ENCODE results near the gene BMP3. TPM values are rescaled to one million over a fixed set of nuclear protein-coding genes. Genes with fewer than 3 reads are reported as not detected.

BMP3 gene
- total RNA-seq, 3 donors from 2014 or later (not counting 1 experiment from before 2014, with no cell fraction given): not detected

- WGBS (ENCODE audit: insufficient coverage): 89% methylated on average over 1 of the region's 1 CpG
- intact Hi-C loops (cut with micrococcal nuclease): loop anchor here (5.0 kb wide), 1 partner anchor 46 kb away; no protein-coding TSS in a partner anchor
- H3K4me3 ChIP-seq (ENCODE audit: low read length): no peak overlapping the region
Measured at GRCh38 chr4:81038636-81039350, 8.3 kb downstream of the BMP3 start.

DNA sequence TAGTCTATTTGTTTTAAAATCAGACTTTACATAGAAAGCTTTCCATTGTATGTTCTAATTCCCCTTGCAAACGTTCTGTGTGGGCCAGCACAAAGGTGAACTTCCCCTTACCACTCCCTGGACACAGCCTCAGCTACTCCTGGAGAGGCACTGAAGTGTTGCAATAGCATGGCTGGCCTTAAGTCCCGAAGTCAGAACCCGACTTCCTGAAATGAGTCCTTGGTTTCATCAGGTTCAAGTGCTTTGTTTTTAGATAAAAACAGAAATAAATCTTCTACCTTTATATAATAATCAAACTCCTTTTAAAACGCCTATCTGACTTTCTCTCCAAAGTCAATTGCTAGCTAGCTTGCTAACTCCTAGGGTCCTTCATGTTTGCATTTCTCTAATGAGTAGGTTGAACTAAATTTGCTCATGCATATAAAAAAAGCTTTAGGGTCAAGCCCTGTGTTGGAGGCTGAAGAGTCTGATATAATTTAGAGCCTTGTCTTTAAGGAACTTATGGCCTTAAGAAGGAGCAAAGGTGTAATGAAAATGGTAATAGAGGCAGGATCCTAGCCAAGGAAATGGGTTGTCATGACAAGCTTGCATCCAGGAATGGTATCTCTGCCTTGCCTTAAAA, 9.0 kb downstream of the BMP3 start:
- H3K4me3 Mint-ChIP-seq: no peak overlapping the region
- Histone ChIP-seq H3K27me3 (ENCODE audit: control insufficient read depth, insufficient read depth, low read length) (peaks cover 2% of the 10 kb centered on the region), H3K36me3 (ENCODE audit: control insufficient read depth, insufficient read depth, low read length) (no peaks in the 10 kb centered on the region), H3K9me3 (ENCODE audit: control insufficient read depth, insufficient read depth, low read length) (no peaks in the 10 kb centered on the region), H3K27ac (ENCODE audit: low read length) (no peak overlapping the region), H3K4me1 (ENCODE audit: control insufficient read depth, insufficient read depth, low read length) (no peaks in the 10 kb centered on the region), H3K4me3 (ENCODE audit: low read length) (no peak overlapping the region)
- TF ChIP-seq, protein P1, sequence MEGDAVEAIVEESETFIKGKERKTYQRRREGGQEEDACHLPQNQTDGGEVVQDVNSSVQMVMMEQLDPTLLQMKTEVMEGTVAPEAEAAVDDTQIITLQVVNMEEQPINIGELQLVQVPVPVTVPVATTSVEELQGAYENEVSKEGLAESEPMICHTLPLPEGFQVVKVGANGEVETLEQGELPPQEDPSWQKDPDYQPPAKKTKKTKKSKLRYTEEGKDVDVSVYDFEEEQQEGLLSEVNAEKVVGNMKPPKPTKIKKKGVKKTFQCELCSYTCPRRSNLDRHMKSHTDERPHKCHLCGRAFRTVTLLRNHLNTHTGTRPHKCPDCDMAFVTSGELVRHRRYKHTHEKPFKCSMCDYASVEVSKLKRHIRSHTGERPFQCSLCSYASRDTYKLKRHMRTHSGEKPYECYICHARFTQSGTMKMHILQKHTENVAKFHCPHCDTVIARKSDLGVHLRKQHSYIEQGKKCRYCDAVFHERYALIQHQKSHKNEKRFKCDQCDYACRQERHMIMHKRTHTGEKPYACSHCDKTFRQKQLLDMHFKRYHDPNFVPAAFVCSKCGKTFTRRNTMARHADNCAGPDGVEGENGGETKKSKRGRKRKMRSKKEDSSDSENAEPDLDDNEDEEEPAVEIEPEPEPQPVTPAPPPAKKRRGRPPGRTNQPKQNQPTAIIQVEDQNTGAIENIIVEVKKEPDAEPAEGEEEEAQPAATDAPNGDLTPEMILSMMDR (IDR thresholded peaks at IDR 0.05): no peak
- H3K27me3 Mint-ChIP-seq (ENCODE audit: low read depth in 2 of 2): peaks cover 5 to 33% of the 10 kb centered on the region in 2 donors
- no peak overlapping the region for H3K27ac Mint-ChIP-seq
- no peaks in the 10 kb centered on the region for H3K9me3 Mint-ChIP-seq
- DNase-seq: no peak
- intact Hi-C loops (cut with micrococcal nuclease): loop anchor here (5.0 kb wide), 1 partner anchor 47 kb away; no protein-coding TSS in a partner anchor
- 10% methylated on average over 4 of the region's 4 CpGs for WGBS (ENCODE audit: insufficient coverage)
- no peak for ATAC-seq
- no peaks in the 10 kb centered on the region for H3K4me1 Mint-ChIP-seq
- no peaks in the 10 kb centered on the region for H3K36me3 Mint-ChIP-seq

More at GRCh38 chr4:81038636-81039350, 8.3 kb downstream of the BMP3 start:
- Histone ChIP-seq H3K36me3 (ENCODE audit: control insufficient read depth, insufficient read depth, low read length) (no peaks in the 10 kb centered on the region), H3K4me1 (ENCODE audit: control insufficient read depth, insufficient read depth, low read length) (no peaks in the 10 kb centered on the region), H3K27me3 (ENCODE audit: control insufficient read depth, insufficient read depth, low read length) (peaks cover 2% of the 10 kb centered on the region), H3K27ac (ENCODE audit: low read length) (no peak overlapping the region), H3K9me3 (ENCODE audit: control insufficient read depth, insufficient read depth, low read length) (no peaks in the 10 kb centered on the region)
- TF ChIP-seq, protein P1 (IDR thresholded peaks at IDR 0.05): no peak
- H3K36me3 Mint-ChIP-seq: no peaks in the 10 kb centered on the region
- H3K27me3 Mint-ChIP-seq (ENCODE audit: low read depth in 2 of 2): peaks cover 7 to 40% of the 10 kb centered on the region in 2 donors
- no peak overlapping the region for H3K27ac Mint-ChIP-seq
- DNase-seq (no peak), ATAC-seq (no peak)
- H3K4me3 Mint-ChIP-seq: no peak overlapping the region
- H3K9me3 Mint-ChIP-seq: no peaks in the 10 kb centered on the region
- H3K4me1 Mint-ChIP-seq: no peaks in the 10 kb centered on the region

DNA sequence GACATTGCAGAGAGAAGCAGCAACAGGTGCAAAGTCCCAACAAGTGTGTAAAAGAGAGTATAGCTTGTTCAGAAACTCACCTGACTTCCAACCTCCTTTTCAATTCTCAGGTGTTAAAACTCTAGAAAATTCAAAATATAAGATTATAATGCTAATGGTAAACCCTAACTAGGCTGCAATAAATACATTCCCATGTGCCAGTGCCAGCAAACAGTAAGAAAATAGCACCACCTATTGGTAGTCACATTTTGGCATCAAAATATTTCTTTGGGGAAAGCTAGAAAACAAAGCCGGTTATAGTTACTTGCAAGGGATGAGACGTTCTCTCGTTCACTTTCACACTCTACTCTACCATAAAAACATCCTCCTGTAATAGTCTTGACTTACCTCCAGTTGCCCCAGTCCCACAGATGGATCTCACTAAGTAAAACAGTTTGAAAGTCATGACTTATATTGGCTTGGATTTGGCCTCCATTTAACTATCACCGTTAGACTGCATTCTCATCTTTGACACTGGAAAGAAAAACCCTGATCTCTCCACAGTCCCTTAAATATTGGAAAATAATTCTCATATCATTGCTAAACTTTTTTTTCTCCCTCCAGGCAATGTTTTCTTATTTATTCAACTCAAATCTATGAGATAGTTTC, 9.6 kb downstream of the BMP3 start:
- Histone ChIP-seq H3K4me3 (ENCODE audit: low read length) (no peak overlapping the region), H3K36me3 (ENCODE audit: control insufficient read depth, insufficient read depth, low read length) (no peaks in the 10 kb centered on the region), H3K27me3 (ENCODE audit: control insufficient read depth, insufficient read depth, low read length) (peaks cover 2% of the 10 kb centered on the region), H3K9me3 (ENCODE audit: control insufficient read depth, insufficient read depth, low read length) (no peaks in the 10 kb centered on the region), H3K4me1 (ENCODE audit: control insufficient read depth, insufficient read depth, low read length) (no peaks in the 10 kb centered on the region), H3K27ac (ENCODE audit: low read length) (no peak overlapping the region)
- no peaks in the 10 kb centered on the region for H3K36me3 Mint-ChIP-seq
- TF ChIP-seq, protein P1 (IDR thresholded peaks at IDR 0.05): peak; percentile 70
- DNase-seq (peak in 1 of 2 donors; percentile 65), ATAC-seq (peak in 1 of 3 donors; percentile 54)
- intact Hi-C loops (cut with micrococcal nuclease): loop anchor here (1.0 kb wide), 1 partner anchor 674 kb away; no protein-coding TSS in a partner anchor
- H3K4me3 Mint-ChIP-seq: no peak overlapping the region
- H3K9me3 Mint-ChIP-seq: no peaks in the 10 kb centered on the region
- whole genome bisulfite sequencing (ENCODE audit: insufficient coverage): 29% methylated on average over 4 of the region's 4 CpGs
- H3K4me1 Mint-ChIP-seq: no peaks in the 10 kb centered on the region
- no peak overlapping the region for H3K27ac Mint-ChIP-seq
- peaks cover 8 to 26% of the 10 kb centered on the region in 2 donors for H3K27me3 Mint-ChIP-seq (ENCODE audit: low read depth in 2 of 2)

Data from natural killer cell (primary cell).